HG02678 (cell line): ENCODE results near the gene RAMACL.

Experiments
- ATAC-seq: cut with Tn5 transposase; IDR thresholded peaks from one replicate; pipeline ENCODE4 v1.9.1; 2021; ENCODE audit warnings: mild to moderate bottlenecking, moderate library complexity; ENCODE audit not compliant: unreplicated experiment

Gene RAMACL

DNA sequence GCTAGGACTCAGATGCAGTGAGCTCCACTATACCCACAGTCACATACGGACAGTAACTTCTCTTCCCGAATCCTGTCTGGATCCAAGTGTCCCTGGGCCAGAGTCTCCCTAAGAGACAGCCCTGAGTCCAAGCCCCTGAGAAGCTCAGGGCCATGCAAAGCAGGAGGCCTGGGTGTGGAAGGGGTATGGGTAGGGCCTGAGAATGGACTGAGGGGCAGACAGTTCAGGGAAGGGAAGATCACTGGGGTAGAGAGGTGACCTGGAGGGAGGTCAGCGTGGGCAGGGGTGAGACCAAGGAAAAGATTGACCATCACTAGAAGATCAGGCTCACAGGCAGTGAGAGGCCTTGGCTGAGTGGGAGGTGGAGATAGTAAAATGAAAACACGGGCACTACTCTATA, 31.8 kb upstream of the RAMACL start:
- ATAC-seq = no peak

DNA sequence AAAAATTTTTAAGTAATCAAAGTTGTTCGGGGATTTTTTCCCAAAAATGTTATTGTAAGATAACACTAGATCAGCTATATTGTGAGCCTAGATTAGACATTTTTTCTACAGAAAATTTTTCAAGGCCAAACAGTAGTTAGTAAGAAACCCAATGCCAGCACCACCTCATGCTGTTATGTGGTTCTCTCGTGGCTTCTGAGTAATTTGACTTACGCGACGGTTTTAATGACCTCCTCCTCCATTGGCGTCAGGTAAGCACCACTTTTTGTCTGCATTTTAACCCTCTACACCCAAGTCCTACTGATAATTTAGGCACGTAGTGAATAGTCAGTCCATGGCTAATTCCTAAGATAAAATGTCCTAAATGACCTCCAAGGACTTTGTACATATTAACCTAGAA, 30.9 kb upstream of the RAMACL start:
- no peak for ATAC-seq

DNA sequence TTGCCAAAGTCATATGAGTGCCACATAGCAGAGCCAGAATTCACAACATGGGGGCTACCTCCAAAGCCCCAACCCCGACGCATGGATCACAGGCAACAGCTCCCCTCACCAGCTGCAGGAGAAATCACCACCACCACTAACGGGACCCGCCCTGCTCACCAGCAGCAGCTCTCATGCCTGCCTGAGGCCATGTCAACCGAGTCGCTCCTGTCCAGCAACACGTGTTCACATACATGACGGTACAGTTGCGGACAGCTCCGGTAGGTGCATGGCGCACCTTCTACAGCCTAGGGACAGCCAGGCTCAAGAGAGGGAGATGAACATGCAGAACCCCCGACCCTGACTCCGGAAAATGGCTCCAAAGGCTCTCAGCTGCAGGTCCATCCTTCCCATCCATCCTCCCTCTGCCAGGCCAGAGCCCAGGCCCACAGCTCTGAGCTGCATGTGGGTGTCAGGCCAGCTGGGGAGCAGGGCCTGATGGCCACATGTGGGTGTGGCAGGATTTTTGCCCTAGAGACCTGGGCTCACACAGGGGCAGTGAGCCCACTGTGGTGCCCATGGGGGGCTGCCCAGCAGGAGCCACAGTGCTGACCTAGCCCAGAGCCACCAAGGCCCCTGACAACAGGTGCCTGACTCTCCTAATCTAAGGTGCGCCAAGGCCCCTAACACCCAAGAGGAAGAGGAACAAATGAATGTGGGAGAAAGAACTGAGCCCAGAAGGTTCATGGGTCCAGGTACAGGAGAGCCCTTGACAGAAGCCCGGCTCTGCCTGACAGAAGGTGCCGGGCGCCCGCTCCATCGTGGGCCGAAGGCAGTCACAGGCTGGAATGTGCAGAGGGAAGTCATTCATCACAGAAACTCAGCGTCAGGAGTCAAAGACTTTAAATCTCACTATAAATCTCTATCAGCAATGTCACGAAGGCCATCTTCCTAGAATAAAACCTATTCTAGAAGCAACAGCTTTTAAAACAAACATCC, 30.1 kb upstream of the RAMACL start:
- no peak for ATAC-seq

DNA sequence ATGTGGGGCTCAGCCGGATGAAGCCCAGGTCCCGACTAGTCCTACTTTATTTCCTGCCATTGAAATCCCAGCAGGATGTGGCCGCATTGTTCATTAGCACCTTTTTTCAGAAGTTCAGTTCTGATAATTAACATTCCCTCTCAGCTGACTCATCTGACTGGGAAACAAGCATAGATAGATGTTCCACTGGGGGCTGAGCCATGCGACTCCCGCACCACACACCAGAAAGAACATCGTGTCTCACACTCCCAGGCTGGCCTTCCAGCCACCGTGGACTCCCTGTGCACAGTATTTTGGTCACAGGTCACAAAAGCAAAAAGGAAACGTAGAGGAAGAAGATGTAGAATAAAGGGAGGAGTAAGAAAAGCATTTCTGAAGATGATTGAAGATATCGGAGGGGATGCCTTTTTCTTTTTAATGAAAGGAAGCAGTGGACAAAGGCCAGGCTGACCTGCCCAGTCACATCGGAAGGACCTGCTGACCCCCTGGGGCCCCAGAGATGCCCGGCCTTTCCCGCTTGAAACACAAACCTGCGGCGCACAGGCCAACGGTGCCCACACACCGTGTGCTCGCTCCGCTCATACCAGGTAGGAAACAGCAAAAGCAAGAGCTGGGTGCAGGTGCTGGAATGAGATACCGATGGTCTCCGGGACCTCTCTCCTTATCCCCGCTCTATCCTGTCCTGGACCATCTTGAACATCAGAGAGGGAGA, 28.7 kb upstream of the RAMACL start:
- ATAC-seq = no peak

DNA sequence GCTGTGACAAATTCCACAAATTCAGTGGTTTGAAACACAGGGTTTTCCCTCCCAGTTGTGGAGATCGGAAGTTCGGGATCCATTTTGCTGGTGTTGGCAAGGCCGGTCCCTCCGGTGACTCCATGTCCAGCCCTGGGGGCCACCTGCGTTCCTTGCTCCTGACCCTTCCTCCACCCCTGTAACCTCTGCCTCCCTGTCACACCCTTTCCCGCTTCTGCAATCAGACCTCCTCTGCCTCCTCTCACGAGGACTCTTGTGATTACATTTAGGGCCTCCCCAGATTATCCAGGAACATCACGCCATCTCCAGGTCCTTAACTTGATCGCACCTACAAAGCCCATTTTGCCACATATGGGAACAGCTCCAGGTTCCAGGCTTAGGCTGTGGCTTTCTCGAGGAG, 28.1 kb upstream of the RAMACL start:
- ATAC-seq = no peak

DNA sequence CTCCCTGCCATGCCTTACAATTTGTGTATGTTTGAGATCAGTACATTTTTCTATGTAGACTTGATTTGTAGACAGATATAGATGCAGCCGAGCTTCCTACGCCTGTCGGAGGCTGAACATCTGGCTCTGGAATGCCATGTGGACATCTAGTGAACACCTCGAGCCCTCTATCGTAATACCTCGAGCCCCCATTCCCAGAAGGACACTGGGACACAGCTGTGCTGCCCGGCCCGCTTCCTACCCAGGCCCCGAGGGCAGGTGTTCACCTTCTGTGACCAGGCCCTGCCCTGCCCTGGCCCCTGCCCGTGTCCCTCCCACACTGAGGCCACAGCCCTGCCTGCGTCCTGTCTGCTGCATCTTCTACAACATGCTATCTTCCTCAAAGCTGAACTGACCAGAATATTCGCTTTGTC, 27.7 kb upstream of the RAMACL start:
- ATAC-seq = no peak

DNA sequence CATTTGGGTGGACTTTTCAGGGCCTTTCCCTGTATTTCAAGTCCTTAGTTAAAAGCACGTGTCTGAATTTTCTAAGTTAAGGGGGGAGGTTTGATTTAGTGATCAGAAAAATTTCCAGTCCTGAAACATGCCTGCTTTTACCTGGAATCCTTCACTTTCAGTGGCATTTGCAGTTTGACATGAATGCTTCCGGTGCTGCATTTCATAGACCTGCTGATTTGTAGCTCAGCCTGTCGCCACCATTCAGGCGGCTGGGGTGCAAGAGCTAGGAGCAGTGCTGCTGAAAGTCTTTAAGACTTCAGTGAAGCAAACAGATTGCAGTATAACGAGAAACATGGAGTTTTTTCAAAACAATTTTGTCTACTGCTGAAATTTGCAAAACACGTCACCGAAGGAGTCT, 26.5 kb upstream of the RAMACL start:
- ATAC-seq = no peak

DNA sequence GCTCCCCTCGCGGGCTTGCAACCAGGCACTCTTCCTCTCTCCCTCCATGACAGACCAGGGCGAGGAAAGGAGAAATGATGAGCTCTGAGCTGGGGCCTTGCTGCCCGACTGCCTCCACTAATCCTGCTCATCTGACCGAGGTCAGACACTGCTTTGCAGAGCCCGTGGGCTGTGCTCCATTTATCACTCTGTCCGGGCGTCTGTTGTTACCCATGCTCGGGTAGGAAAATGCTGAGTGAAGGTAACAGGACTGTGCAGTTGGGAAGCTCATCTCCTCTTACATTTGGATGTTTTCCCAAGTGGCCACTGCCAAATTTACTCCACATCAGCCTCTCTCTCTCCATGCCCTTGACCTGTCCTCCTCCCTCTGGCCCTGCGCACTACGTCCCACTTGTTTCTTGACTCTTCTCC, 26.0 kb upstream of the RAMACL start:
- no peak for ATAC-seq

DNA sequence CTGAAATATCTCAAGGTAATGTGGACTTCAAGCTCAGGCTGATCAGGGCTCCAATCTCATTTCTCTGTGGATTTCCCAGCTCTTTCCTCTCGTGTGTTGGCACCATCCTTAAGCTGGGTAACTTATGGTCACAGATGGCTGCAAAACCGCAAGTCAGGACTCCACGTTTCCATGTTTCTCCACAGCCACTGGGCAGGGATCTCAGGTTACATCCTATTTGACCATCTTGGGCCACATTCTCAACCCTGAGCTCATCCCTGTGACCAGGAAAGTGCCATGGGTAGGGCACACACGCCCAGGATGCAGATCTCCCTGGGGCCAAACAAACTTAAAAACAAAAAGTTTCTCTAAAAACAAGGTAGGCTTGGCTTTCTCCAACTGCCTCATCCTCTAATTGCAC, 25.2 kb upstream of the RAMACL start:
- ATAC-seq = no peak

DNA sequence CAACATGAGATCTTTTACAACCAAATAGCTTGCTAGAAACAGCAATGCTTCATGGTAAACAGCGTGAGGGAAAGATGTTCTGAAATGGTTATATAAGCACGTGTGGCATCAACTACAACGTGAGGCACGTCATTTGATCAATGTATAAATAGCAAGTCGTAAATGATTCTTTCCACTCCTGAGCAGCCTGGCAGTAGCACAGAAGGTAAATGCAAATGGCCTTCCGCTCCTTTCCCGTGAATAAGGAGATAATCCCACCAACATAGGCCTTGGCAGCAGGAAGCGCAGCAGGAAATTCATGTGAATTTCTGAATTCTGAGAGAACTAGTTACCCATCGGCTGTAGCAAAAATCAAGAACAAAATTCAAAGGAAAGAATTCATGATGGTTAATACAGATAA, 23.6 kb upstream of the RAMACL start:
- no peak for ATAC-seq

DNA sequence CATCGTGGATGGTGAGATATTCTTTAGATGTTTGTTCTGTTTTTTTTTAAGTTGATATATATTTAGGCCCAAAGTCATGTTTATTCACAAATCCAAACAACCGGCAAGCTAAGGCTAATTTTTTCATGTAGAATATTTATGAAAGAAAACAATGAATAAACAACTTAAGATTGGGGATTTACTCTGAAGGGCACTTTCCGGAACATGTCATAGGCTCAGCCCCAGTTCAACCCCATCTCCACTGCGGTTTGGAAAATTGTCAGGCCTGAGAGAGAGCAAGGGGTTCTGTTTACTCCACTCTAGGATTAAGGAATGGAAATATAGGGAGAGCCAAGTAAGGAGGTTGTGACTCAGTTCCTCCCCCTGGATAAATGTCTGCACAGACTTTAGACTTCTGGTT, 22.3 kb upstream of the RAMACL start:
- no peak for ATAC-seq

DNA sequence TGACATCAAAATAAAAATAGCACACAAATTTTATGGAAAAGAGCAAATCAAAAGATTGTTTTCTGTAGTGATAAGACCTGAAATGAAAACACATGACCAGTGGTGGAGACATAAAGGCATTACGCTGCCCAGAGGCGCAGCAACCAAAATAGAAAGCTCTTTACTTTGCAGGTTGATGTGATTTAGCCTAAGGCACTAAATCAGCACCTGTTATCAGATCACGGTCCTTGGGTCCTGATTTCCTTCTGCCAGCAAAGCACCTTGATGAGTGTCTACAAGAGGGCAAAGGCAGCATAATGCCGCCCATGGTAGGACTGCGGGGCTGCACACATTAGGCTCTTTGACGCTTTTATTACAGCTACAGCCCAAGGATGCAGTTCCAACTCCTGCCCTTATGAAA, 19.3 kb upstream of the RAMACL start:
- ATAC-seq = no peak

DNA sequence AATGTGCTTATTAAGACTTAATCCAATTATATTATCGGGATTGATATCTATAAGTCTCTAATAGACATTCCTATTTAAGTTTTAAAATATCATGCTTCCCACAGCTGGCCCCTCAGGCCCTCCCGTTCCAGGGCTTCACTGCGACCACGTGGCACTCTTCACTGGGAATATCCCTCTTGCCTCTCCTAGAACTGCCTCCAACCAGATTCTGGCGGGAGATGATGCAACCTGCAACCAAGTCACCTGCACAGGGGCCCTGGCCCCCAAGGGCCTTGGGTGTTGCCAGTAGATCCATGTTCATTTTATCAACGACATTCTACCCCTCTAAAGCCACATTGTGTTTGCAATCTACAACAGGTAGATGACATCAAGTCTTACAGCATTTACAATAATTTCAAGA, 18.4 kb upstream of the RAMACL start:
- ATAC-seq = no peak

DNA sequence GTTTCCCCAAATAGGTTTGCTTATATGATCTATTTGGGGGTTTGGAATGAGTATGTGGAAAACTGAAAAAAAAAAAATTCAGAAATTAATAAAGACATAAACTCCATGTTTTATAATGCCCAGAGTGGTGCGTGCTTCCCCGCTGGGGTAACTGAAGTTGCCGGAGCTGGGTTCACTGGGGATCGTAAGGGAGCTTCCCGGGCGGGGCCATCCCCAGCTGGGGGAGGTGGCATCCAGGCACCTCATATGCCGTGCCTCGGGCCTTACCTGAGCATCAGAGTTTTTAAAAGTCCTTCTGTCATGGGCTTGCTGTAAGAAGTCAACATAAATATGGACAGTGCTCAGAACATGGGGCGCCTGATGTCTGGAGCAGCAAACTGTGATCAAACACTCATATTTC, 17.9 kb upstream of the RAMACL start:
- ATAC-seq = no peak

DNA sequence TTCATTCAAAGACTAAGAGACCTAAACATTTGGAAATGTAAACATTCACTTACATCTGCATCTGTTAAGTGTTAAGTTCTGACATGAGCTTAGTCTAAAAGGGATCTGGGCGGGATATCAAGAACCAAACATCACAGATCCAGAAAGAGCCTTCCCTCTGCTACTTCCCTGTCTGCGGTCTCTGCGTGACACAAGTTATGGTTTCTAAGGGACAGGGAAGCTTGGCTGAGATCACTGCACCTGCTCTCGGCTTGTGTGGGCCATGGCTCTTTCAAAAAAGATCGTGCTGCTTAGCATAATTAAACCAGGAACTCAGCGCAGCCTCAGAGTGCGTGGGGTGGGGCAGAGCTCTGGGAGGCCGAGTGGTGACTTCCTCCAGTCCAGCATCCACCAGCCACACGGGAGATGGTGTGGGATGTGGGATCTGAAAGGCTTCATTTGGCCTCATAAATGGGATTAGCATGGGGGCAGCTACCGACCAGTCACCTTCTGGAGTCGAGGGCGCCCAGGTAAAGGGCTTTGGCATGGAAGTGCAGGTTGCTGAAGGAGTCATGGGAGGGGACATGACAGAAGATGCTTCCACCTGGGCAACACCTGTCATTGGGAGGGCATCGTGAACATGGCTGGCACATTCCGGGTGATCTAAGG, 16.7 kb upstream of the RAMACL start:
- no peak for ATAC-seq

DNA sequence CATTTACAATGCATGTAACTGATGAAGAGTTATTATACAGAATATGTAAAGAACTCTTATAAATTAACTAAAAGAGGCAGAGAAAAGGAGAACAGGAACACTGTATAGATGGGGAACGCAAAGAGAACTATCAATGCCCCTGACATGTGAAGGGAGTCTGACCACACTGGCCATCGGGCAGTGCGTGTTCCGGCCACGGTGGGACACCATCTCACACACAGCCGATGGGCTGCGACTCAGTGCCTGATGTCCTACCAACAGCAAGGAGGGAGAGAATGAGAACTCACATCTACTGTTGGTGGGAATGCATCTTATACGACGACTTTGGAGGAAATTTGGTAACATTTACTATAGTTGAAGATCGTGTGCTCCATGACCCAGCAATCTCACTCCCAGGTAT, 15.5 kb upstream of the RAMACL start:
- no peak for ATAC-seq

DNA sequence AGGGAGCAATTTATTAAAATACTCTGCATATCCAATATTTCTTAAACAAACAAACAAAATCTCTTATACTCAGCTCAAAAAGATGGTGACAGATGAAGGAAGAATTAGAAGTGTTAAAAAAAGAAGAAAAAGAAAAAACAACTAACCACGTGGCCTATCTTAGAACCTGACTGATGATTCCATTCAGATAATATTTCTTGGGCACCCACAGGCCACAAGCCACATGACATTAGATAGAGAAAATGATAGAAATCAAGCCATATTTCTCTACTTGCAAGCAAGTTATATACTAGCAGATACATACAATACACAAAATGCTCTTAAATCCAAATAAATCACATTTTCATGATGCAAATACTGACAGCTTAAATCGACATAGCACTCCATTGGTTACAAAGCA, 14.5 kb upstream of the RAMACL start:
- ATAC-seq = no peak

DNA sequence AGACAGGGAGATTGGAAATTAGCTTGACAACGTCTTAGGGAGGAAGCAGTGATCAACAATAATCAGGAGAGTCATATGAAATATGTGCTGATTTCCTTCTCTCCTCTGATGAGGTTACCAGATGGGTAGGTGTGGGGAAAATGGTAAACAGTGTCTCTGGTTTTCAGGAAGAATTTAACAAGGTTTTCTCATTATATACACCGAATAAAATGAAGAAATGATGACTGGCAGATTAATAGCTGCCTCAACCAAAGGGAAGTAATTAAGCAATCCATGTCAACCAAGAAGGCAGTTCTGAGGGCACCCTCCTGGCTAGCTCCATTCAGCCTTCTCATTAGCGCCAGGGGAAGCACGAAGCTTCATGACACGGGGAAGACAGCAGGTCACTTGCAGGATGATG, 12.7 kb upstream of the RAMACL start:
- ATAC-seq = no peak

DNA sequence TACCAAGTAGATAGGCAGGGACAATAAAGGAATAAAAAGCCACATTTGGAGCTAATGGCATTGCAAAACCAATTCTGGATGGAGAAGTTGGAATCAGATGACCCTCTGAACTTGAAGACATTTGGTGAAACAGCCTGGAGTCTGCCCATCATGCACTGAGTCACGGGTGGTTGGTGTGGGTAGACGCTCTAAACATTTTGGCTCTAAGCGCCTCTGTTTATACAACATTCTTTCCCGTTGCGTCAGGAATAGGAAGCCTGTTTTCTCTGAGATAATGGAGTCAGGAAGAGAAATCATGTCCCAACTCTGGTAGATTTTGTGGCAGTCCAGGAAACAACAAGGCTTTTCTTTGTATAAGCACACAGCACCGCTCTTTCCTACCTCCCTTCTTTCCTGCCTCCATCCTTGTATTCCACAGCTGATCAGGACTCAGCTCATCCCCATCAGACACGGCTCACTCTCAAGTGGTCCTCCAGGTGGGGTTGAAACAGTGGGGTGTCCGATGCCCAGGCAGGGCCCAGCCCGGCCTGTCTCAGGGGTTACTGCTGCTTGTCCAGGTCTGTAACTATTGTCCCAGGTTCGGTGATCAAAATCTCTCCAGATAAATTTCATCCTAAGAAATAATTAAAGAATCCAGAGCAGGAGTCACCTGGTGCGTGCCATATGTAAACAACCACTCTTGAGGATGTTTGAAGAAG, 12.1 kb upstream of the RAMACL start:
- ATAC-seq = no peak

DNA sequence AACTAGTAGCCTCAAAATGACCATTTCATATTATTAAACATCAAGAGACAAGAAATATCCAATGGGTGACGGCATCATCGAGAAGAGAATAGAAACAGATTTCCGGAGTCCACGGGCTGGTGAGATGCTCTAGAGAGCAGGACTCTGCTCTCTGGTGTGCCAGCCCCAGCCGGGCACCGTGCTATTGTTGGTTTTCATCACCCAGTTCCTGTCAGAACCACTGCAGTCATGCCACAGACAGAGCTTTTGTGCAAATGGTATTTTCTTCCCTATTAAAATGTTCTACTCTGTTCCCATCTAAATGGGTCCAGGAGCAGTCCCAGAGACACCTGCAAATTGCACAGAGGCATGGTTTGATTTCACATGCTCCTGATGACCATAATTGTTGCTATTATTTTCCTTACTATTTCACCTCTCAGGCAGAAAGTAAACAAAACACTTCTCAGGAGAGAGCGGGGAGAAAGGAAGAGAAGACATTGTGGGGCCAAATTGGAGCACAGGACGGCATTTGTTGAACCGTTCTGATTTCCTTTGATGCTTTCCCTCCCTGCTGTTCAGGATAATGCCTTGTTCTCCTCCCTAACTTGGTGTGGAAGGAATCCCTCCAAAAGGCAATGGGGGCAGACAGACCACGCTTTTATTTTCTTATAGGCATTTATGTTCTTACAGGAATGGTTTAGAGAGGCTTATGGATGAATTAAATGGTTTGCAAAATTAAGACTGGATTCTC, 11.4 kb upstream of the RAMACL start:
- ATAC-seq = no peak
